GM19238 (cell line): ENCODE results near the gene NDST3.
"Not testable (repeated sequence)": the region's sequence is repeated elsewhere in the genome, so short reads cannot be mapped to it uniquely, and the experiment has no call there.

Source experiments
- DNase-seq: peaks from one replicate; pipeline ENCODE4 v3.0.0; 2011; ENCODE audit warnings: low spot score; ENCODE audit not compliant: insufficient read length

NDST3 gene

GRCh38 chr4:118175506-118175905, 141.2 kb downstream of the NDST3 start:
- DNase-seq = no peak

DNA sequence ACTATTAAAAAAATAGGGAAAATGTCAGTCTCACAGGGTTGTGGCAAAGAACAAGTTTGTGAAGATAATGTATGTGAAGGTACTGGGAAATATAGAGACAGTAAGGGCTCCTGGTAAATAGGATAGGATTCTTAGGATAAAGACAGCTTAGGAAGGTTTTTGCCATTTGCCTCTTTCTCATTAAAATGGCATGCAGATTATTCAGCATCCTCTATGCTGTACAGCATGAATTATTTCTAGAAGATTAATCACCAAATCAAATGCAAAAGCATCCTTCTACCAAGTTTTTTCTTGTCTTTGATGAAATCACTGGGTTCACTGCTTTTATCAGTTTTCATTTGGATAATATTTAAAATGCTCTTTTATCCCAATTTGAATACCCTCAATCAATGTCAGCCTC, 142.8 kb downstream of the NDST3 start:
- DNase-seq = no peak

GRCh38 chr4:118180776-118181175, 146.5 kb downstream of the NDST3 start:
- DNase-seq = no peak

- no peak for DNase-seq
Observed at GRCh38 chr4:118190903-118191302, 156.6 kb downstream of the NDST3 start.

DNA sequence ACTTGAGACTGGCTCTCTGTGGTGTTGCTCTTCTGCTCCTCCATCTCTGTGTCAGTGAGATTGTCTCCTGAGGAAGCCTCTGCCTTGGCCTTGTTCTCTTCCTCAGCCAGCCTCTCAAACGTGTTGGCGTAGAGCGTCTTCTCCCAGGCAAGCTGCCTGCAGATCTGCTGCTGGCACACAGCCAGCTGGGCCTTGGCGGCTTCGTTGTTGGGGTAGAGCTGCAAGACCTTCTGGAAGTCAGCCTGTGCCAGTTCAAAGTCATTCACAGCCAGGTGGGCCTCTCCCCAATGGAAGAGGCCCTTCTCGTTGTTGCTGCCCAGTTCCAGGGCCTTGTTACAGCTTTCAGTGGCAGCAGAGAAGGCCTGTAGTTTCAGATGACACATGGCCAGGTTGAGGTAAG, 159.1 kb downstream of the NDST3 start:
- DNase-seq = no peak

- DNase-seq = no peak
Observed at GRCh38 chr4:118206627-118207026, 172.3 kb downstream of the NDST3 start.

GRCh38 chr4:118213101-118213500, 178.8 kb downstream of the NDST3 start:
- no peak for DNase-seq

GRCh38 chr4:118215826-118216225, 181.5 kb downstream of the NDST3 start:
- no peak for DNase-seq

- no peak for DNase-seq
Observed at GRCh38 chr4:118221227-118221800, 187.0 kb downstream of the NDST3 start.

- DNase-seq = no peak
Observed at GRCh38 chr4:118224243-118224829, 190.1 kb downstream of the NDST3 start.

DNA sequence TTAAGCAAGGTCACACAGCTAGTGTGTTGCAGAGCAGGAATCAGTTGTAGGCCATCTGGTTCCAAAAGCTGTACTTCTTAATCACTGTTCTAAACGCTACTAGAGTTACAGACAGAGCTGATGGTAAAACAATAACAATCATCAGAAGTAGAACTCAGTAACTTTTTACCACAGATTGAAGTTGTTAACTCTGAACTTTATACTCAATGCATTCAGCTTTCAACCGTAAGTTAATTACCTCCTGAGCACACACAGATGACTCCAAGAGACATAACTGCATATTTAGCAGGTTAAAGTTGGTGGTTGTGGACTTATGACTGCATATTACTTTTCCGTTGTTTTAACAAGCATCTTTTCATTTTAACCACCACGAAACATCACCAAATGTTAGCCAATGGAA, 191.2 kb downstream of the NDST3 start:
- DNase-seq = no peak

GRCh38 chr4:118226311-118227010, 192.2 kb downstream of the NDST3 start:
- DNase-seq = no peak

DNA sequence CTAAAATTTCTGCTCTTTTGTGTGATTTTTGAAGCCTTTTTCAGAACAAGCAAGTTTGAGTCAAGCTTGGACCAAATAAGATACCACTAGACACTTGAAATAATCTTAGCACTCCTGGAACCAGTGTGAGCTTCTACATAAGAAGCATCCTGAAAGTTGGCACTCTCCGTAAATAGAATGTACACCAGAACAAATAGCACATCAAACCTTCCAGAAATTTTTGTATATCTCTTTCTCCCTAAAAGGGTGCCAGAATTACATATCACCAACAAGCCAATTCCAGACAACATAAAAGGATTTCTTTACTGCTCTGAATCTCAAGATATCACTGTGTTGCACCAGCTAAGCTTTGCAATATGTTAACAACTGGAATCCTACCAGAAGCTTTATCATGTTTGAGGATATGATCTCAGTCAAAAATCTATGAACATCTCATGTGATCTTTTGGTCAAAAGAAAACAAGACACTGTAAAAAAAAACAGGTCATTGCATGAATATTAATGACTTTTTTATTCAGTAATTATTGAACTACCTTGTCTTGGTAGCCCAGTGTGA, 201.4 kb downstream of the NDST3 start:
- no peak for DNase-seq

DNA sequence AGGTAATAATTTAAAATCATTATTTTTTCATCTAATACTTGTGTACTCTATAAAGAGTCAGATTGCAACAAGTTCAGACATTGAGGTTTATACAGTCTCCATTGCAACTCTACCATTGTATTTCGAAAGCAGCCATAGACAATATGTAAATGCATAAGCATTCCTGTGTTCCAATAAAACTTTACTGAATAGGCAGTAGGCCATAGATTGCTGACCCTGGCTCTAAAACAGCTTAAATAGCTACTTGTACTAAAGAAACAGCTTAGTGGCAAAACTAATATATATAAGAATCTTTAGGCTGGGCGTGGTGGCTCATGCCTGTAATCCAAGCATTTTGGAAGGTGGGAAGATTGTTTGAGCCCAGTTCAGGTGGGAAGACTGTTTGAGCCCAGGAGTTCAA, 203.2 kb downstream of the NDST3 start:
- DNase-seq = no peak

GRCh38 chr4:118249890-118250289, 215.6 kb downstream of the NDST3 start:
- DNase-seq = no peak

- DNase-seq = no peak
Observed at GRCh38 chr4:118254368-118254767, 220.1 kb downstream of the NDST3 start.

GRCh38 chr4:118259111-118259510, 224.8 kb downstream of the NDST3 start:
- no peak for DNase-seq

- DNase-seq = no peak
Observed at GRCh38 chr4:118260309-118260708, 226.0 kb downstream of the NDST3 start.

GRCh38 chr4:118264096-118264495, 229.8 kb downstream of the NDST3 start:
- DNase-seq = no peak

DNA sequence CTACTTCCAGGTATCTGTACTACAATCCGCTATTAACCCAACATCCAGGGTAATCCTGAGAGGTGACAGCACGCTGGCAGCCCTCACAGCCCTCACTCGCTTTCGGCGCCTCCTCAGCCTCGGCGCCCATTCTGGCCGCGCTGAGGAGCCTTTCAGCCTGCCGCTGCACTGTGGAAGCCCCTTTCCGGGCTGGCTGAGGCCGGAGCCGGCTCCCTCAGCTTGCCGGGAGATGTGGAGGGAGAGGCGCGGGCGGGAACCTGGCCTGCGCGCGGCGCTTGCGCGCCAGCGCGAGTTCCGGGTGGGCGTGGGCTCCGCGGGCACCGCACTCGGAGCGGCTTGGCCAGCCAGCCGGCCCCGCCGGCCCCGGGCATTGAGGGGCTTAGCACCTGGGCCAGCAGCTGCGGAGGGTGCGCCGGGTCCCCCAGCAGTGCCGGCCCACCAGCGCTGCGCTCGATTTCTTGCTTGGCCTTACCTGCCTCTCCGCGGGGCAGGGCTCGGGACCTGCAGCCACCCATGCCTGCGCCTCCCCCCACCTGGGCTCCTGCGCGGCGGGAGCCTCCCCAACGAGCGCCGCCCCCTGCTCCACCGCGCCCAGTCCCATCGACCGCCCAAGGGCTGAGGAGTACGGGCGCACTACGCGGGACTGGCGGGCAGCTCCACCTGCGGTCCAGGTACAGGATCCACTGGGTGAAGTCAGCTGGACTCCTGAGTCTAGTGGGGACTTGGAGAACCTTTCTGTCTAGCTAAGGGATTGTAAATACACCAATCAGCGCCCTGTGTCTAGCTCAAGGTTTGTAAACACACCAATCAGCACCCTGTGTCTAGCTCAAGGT, 231.2 kb downstream of the NDST3 start:
- DNase-seq = no peak

GRCh38 chr4:118266145-118266496, 231.8 kb downstream of the NDST3 start:
- DNase-seq = not testable (repeated sequence)

DNA sequence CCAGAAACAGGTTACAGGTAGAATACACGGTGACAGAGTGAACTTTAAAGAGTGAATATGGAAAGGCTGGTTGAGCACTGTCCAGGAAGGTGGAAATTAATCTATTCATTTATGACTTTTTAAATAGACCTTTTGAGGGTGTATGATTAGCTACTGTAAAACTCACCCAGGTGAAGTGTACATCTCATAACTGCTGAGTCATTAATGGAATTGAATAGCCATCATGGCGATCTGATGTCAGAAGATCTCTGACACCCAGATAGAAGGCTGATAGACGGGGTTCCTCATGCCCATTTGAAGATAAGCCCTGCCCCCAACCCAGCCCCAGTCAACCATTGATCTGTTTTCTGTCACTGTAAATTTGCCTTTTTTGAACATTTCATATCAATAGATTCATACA, 234.5 kb downstream of the NDST3 start:
- no peak for DNase-seq
